GM12878 (cell line): Measurements from ENCODE around the gene TOP2B. TPM values are rescaled to one million over a fixed set of nuclear protein-coding genes. Genes with fewer than 3 reads are reported as not detected.

Experiments used
- ATAC-seq: fragments of 200-7000 bp; cut with Tn5 transposase; 3 replicates; pipeline ENCODE4 v1.9.1; 2020; ENCODE audit warnings: mild to moderate bottlenecking, moderate library complexity
- BruUV-seq: library from RNA; stranded (reverse); fragments of 400-500 nt; replicated peaks from 2 replicates; lab custom pipeline; 2021; lab: Mats Ljungman, UMichigan
- CTCF ChIA-PET: fragments of 300-600 bp; sonication (Branson Sonifier 250); formaldehyde crosslinking; extraction: SDS; loops from one replicate; lab custom pipeline; 2021; ENCODE audit warnings: inconsistent platforms; lab: Yijun Ruan, JAX
- POLR2A ChIA-PET: fragments of 350-600 bp; formaldehyde crosslinking; extraction: SDS; loops from one replicate; lab custom pipeline; 2021; ENCODE audit warnings: inconsistent platforms; lab: Charles Lee
- RAD21 ChIA-PET: fragments of 300-600 bp; sonication (Branson Sonifier 250); formaldehyde crosslinking; loops from one replicate; lab custom pipeline; 2023; ENCODE audit warnings: antibody characterized with exemption; ENCODE audit not compliant: unreplicated experiment; lab: Charles Lee
- SMC1A ChIA-PET: fragments of 300-600 bp; sonication (Branson Sonifier 250); formaldehyde crosslinking; loops from one replicate; lab custom pipeline; 2023; ENCODE audit not compliant: unreplicated experiment, uncharacterized antibody; lab: Charles Lee
- DNase-seq: peaks from one replicate; pipeline ENCODE4 v3.0.0-alpha.2; 2011; ENCODE audit warnings: low read depth, low spot score
- FAIRE-seq: peaks from 3 replicates; lab custom pipeline; 2011; peaks lifted over from hg19 to GRCh38; lab: Jason Lieb, UNC
- H2AFZ ChIP-seq: 2 replicates; pipeline ENCODE4 v1.6.0; 2011; ENCODE audit warnings: low read depth, low read length, control low read depth; ENCODE audit not compliant: control insufficient read depth
- H3K27ac ChIP-seq: 2 replicates; pipeline ENCODE4 v1.5.1; 2011; ENCODE audit warnings: control low read depth; ENCODE audit not compliant: control insufficient read depth, insufficient read depth
- H3K27me3 ChIP-seq, 2 experiments: replicated peaks in 1 of 2; 2 replicates each; pipeline versions ENCODE4 v1.6.0 to v1.6.1; 2011; ENCODE audit warnings: low read length in 1 of 2; ENCODE audit not compliant: control insufficient read depth in 2 of 2, insufficient read depth in 2 of 2
- H3K36me3 ChIP-seq, 2 experiments: 2 replicates each; pipeline ENCODE4 v1.5.1; 2011; ENCODE audit warnings: low read length in 1 of 2; ENCODE audit not compliant: control insufficient read depth in 2 of 2, insufficient read depth in 2 of 2
- H3K4me1 ChIP-seq: 2 replicates; pipeline ENCODE4 v1.6.1; 2011; ENCODE audit warnings: mild to moderate bottlenecking, low read length, moderate library complexity, mixed read lengths; ENCODE audit not compliant: control insufficient read depth, insufficient read depth
- H3K4me2 ChIP-seq: 2 replicates; pipeline ENCODE4 v1.6.0; 2011; ENCODE audit warnings: control low read depth; ENCODE audit not compliant: control insufficient read depth, insufficient read depth
- H3K4me3 ChIP-seq: fragments of 200-600 bp; sonication (generic); 2 replicates; pipeline ENCODE4 v1.5.1; 2016
- H3K79me2 ChIP-seq: 2 replicates; pipeline ENCODE4 v1.6.0; 2011; ENCODE audit warnings: low read length; ENCODE audit not compliant: control insufficient read depth, insufficient read depth
- H3K9ac ChIP-seq: 2 replicates; pipeline ENCODE4 v1.8.0; 2011; ENCODE audit warnings: low read length, control low read depth, mixed read lengths; ENCODE audit not compliant: control insufficient read depth, insufficient read depth
- H3K9me3 ChIP-seq: replicated peaks from 3 replicates; pipeline ENCODE4 v1.5.1; 2011; ENCODE audit warnings: mild to moderate bottlenecking, low read length; ENCODE audit not compliant: control insufficient read depth, insufficient read depth
- H4K20me1 ChIP-seq: 2 replicates; pipeline ENCODE4 v1.6.0; 2011; ENCODE audit not compliant: control insufficient read depth, insufficient read depth
- BMI1 ChIP-seq: fragments of 450-650 bp; IDR thresholded peaks from 2 replicates; pipeline ENCODE4 v1.6.1; 2016; ENCODE audit warnings: mild to moderate bottlenecking, moderate library complexity, borderline replicate concordance
- CEBPB ChIP-seq, 2 experiments: fragments of 150-350 bp in 1 of 2; IDR thresholded peaks; 2 replicates each; pipeline ENCODE4 v1.6.1; 2012 to 2014; ENCODE audit warnings: low read depth in 2 of 2, low read length in 2 of 2, borderline replicate concordance in 1 of 2, inconsistent platforms in 1 of 2
- CREM ChIP-seq: IDR thresholded peaks from 2 replicates; pipeline ENCODE4 v1.6.1; 2014; ENCODE audit warnings: antibody characterized with exemption, low read depth
- HSF1 ChIP-seq: fragments of 150-350 bp; IDR thresholded peaks from 2 replicates; pipeline ENCODE4 v1.6.1; 2014; ENCODE audit warnings: mild to moderate bottlenecking, low read depth, low read length
- IRF3 ChIP-seq: fragments of 450-650 bp; IDR thresholded peaks from 2 replicates; pipeline ENCODE4 v1.6.1; 2014; ENCODE audit warnings: mild to moderate bottlenecking
- KDM1A ChIP-seq: fragments of 200-600 bp; sonication (generic); IDR thresholded peaks from 2 replicates; pipeline ENCODE4 v1.6.1; 2016; ENCODE audit warnings: borderline replicate concordance
- MEF2A ChIP-seq: IDR thresholded peaks from 2 replicates; pipeline ENCODE4 v1.6.1; 2011; ENCODE audit warnings: low read depth, mild to moderate bottlenecking, low read length, moderate library complexity; ENCODE audit not compliant: insufficient read depth
- NFIC ChIP-seq: IDR thresholded peaks from 2 replicates; pipeline ENCODE4 v1.6.1; 2012; ENCODE audit warnings: low read depth, mild to moderate bottlenecking, inconsistent platforms, low read length, moderate library complexity
- SMAD5 ChIP-seq: IDR thresholded peaks from 2 replicates; pipeline ENCODE4 v1.6.1; 2016; ENCODE audit warnings: antibody characterized with exemption, low read depth
- WGBS: methylation state at CpG from one replicate; pipeline ENCODE4 v1.1.6; 2016; ENCODE audit warnings: low lambda C conversion rate; ENCODE audit not compliant: insufficient replicate concordance, insufficient coverage; ENCODE audit errors: missing lambda C conversion rate; 5-methylcytosine and 5-hydroxymethylcytosine counted together
- in situ Hi-C: fragments of 300-500 bp; cut with MboI; formaldehyde crosslinking; loops from 9 replicates; pipeline ENCODE4 v1.14.3; 2018; ENCODE audit warnings: mixed read lengths
- intact Hi-C: fragments of 100-400 bp; cut with micrococcal nuclease; formaldehyde crosslinking; loops from one replicate; pipeline ENCODE4 v1.14.2; 2022; ENCODE audit not compliant: unreplicated experiment
- polyA plus RNA-seq, 11 experiments: library from polyadenylated mRNA; depleted of rRNA in 4 of 11; unstranded in 6 of 11; stranded (reverse) in 5 of 11; fragments of >200 nt; fragmentation: Nextera tagmentation in 4 of 11; fragmentation: Illumina TruSeq in 1 of 11; extraction: Ambion mirVana in 4 of 11; extraction: Trizol in 1 of 11; gene quantifications; 1 replicate in 1 of 11; 2 replicates in 10 of 11; pipeline versions ENCODE4 v1.2.1 to v1.2.3, GENCODE V29; 2011 to 2016; ENCODE audit warnings: inconsistent platforms in 2 of 11, missing spikeins in 2 of 11, low read depth in 1 of 11
- total RNA-seq, 4 experiments: library from RNA; depleted of rRNA in 3 of 4; stranded (reverse); fragments of >200 nt in 3 of 4; fragmentation: Illumina TruSeq in 1 of 4; extraction: Trizol in 1 of 4; gene quantifications; 2 replicates each; pipeline versions ENCODE4 v1.2.1 to v1.2.3, GENCODE V29; 2013 to 2021

The TOP2B gene
- total and polyA plus RNA-seq, 10 of the 15 experiments (the other 5 are each of a cell fraction or from before 2014, with no cell fraction given) = 28.6 to 134 (median 83.4) TPM

- no peak for FAIRE-seq
- H3K4me1 ChIP-seq = no peaks in the 10 kb centered on the region
- no peak overlapping the region for H3K4me2 ChIP-seq
- H2AFZ ChIP-seq = no peak overlapping the region
- WGBS = 33% methylated on average over 7 of the region's 7 CpGs
- no TSS peak for BruUV-seq
- no peak for ATAC-seq
- TF ChIP-seq NFIC = no peak
- no peak for TF ChIP-seq CREM
- no peak for TF ChIP-seq KDM1A
- no peak for TF ChIP-seq CEBPB (IDR thresholded peaks at IDR 0.05; ENCODE audit: borderline replicate concordance in 1 of 2, low read depth in 2 of 2, low read length in 2 of 2)
- no peak for TF ChIP-seq MEF2A
- TF ChIP-seq IRF3 = no peak
- TF ChIP-seq BMI1 = no peak
- TF ChIP-seq HSF1 = no peak
- TF ChIP-seq SMAD5 = no peak
- TF ChIP-seq, all 136 proteins: peak for 0
- Histone ChIP-seq H3K4me3 (no peak overlapping the region), H3K79me2 (no peaks in the 10 kb centered on the region), H3K36me3 (no peaks in the 10 kb centered on the region), H3K9ac (no peak overlapping the region), H3K27ac (no peak overlapping the region), H3K9me3 (no peaks in the 10 kb centered on the region), H3K27me3 (no peaks in the 10 kb centered on the region), H4K20me1 (no peaks in the 10 kb centered on the region)
- intact Hi-C loops (no loop called here), in situ Hi-C loops (no loop called here)
- ChIA-PET SMC1A (interaction anchor here (0.6 to 1.3 kb wide), 2 partner anchors 9 to 48 kb away, joined by 3 read pairs; no protein-coding TSS in a partner anchor), CTCF (no interaction called here), POLR2A (no interaction called here), RAD21 (no interaction called here)
- DNase-seq = no peak
Observed at GRCh38 chr3:25554376-25554775, 110.3 kb downstream of the TOP2B start.
